Esophagus squamous epithelium (tissue), 4 donors: ENCODE data around the gene STXBP3.

Experiments used
- CTCF ChIP-seq, 6 experiments: fragments of 450-650 bp in 4 of 6; fragments of 200-600 bp in 2 of 6; sonication (generic) in 2 of 6; IDR thresholded peaks; one replicate each; pipeline ENCODE4 v1.5.1; 2016 to 2019; ENCODE audit warnings: antibody characterized with exemption in 6 of 6, mild to moderate bottlenecking in 4 of 6, moderate library complexity in 4 of 6
- POLR2A ChIP-seq, 4 donors: fragments of 450-650 bp; IDR thresholded peaks; one replicate each; pipeline ENCODE4 v1.6.1; 2017; ENCODE audit warnings: antibody characterized with exemption in 4 of 4, mild to moderate bottlenecking in 4 of 4, moderate library complexity in 3 of 4

GRCh38 chr1:108777839-108778238 is 31.4 kb downstream of the STXBP3 start:
- TF ChIP-seq CTCF (IDR thresholded peaks at IDR 0.05) (no peak), POLR2A (IDR thresholded peaks at IDR 0.05) (no peak)
